ENCODE data around the gene TMX3.

GRCh38 chr18:68693091-68693815 lies 21.7 kb downstream of the TMX3 start:
- TF ChIP-seq CTCF (IDR thresholded peaks at IDR 0.05): no peak
- TF ChIP-seq POLR2A (IDR thresholded peaks at IDR 0.05): no peak
